GM12892 (cell line): ENCODE results near the gene CNOT6L.

Experiments
- DNase-seq: peaks from one replicate; pipeline ENCODE4 v3.0.0; 2011; ENCODE audit not compliant: insufficient read length
- FAIRE-seq: peaks from 2 replicates; lab custom pipeline; 2011; peaks lifted over from hg19 to GRCh38; lab: Jason Lieb, UNC
- POLR2A ChIP-seq: IDR thresholded peaks from 2 replicates; pipeline ENCODE4 v1.6.1; 2011; ENCODE audit warnings: low read depth, low read length, control low read depth
- POLR2AphosphoS5 ChIP-seq: IDR thresholded peaks from 2 replicates; pipeline ENCODE4 v1.6.1; 2011; ENCODE audit warnings: low read depth, low read length, control low read depth
- TAF1 ChIP-seq: IDR thresholded peaks from 2 replicates; pipeline ENCODE4 v1.6.1; 2011; ENCODE audit warnings: low read depth, mild to moderate bottlenecking, control low read depth, low read length, borderline replicate concordance

CNOT6L gene

GRCh38 chr4:77697860-77698590, 121.1 kb downstream of the CNOT6L start:
- DNase-seq (no peak), FAIRE-seq (no peak)
- TF ChIP-seq POLR2A (no peak), TAF1 (no peak), POLR2AphosphoS5 (no peak)

- no peak for FAIRE-seq
- TF ChIP-seq POLR2AphosphoS5, result no peak
- DNase-seq, result no peak
Observed at GRCh38 chr4:77695774-77696173, 123.4 kb downstream of the CNOT6L start.

DNA sequence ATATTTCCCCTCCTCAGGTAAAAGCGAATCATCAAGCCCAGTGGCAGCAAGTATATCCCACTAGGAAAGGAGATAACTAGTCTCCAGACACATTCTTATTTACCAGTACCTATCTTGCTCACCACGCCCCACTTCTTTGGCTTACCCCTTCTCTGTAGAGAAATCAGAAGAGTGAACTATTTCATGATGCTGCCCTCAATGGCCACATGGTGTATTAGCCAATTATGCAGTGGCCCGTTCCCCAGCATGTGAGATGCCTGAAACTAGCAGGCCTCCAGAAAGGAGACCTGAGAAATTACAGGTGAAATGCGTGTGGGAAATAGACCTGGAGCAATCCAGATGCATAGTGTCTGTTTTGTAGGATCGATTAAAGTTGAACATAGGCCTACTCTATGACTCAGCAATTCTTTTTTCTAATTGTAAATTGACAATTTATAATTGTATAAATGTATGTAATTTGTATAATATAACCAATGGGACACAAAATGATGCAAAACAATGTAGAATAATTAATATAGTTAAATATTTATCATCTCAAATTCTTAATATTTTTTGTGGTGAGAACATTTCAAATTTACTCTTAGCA, 126.2 kb downstream of the CNOT6L start:
- DNase-seq, result no peak
- no peak for FAIRE-seq
- TF ChIP-seq POLR2AphosphoS5, result no peak
- no peak for TF ChIP-seq TAF1
- no peak for TF ChIP-seq POLR2A

- DNase-seq (no peak), FAIRE-seq (no peak)
- no peak for TF ChIP-seq POLR2A
- no peak for TF ChIP-seq TAF1
- TF ChIP-seq POLR2AphosphoS5, result no peak
Observed at GRCh38 chr4:77681792-77682191, 137.4 kb downstream of the CNOT6L start.

DNA sequence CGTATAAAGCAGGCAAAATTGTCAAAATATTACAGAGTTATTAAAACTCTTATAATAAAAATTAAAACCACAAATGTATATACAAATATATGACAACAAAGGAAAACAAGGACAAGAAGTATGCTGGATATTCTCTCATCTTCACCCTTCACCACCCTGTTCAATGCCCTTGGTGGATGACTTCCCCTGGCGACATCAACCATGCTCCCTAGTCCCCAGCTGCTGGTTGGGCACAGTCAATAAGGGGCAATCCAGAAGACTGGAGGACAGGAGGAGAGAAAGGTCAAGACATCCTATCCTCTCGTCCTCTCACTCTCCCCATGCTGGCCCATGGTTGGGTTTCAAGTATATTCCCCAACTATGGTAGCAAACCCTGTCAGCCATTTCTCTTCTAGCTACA, 142.3 kb downstream of the CNOT6L start:
- DNase-seq (no peak), FAIRE-seq (no peak)
- TF ChIP-seq POLR2A (no peak), TAF1 (no peak), POLR2AphosphoS5 (no peak)

GRCh38 chr4:77671051-77671450, 148.1 kb downstream of the CNOT6L start:
- no peak for DNase-seq
- TF ChIP-seq TAF1 (no peak), POLR2AphosphoS5 (no peak), POLR2A (no peak)
- no peak for FAIRE-seq

- DNase-seq, result no peak
Observed at GRCh38 chr4:77669946-77670590, 149.1 kb downstream of the CNOT6L start.

GRCh38 chr4:77665381-77666069, 153.6 kb downstream of the CNOT6L start:
- no peak for FAIRE-seq
- DNase-seq, result no peak
- no peak for TF ChIP-seq POLR2A
- no peak for TF ChIP-seq TAF1
- no peak for TF ChIP-seq POLR2AphosphoS5

More at GRCh38 chr4:77669946-77670590, 149.1 kb downstream of the CNOT6L start:
- FAIRE-seq, result no peak
- TF ChIP-seq TAF1, result no peak
